Mesothelial cell of epicardium (in vitro differentiated cells): ENCODE measurements around the gene SH3BGR. TPM values are rescaled to one million over a fixed set of nuclear protein-coding genes. Genes with fewer than 3 reads are reported as not detected.

Experiments used
- DNase-seq, 2 experiments: peaks; one replicate each; pipeline ENCODE4 v3.0.0; 2021; ENCODE audit warnings: low spot score in 2 of 2; ENCODE audit not compliant: unreplicated experiment in 2 of 2
- H3K27ac Mint-ChIP-seq: 2 replicates; pipeline ENCODE4 v1.8.0; 2021; ENCODE audit warnings: mixed read lengths
- H3K27me3 Mint-ChIP-seq: 2 replicates; pipeline ENCODE4 v1.8.0; 2021; ENCODE audit warnings: low read depth, mixed read lengths
- H3K36me3 Mint-ChIP-seq: 2 replicates; pipeline ENCODE4 v1.8.0; 2021; ENCODE audit warnings: mixed read lengths
- H3K4me1 Mint-ChIP-seq: 2 replicates; pipeline ENCODE4 v1.8.0; 2021; ENCODE audit warnings: mixed read lengths
- H3K4me3 Mint-ChIP-seq: 2 replicates; pipeline ENCODE4 v1.8.0; 2021; ENCODE audit warnings: mild to moderate bottlenecking, moderate library complexity, mixed read lengths
- H3K9me3 Mint-ChIP-seq: 2 replicates; pipeline ENCODE4 v1.8.0; 2021; ENCODE audit warnings: mixed read lengths
- CTCF ChIP-seq: fragments of 200-600 bp; sonication (generic); IDR thresholded peaks from one replicate; pipeline ENCODE4 v1.5.0; 2021; ENCODE audit warnings: antibody characterized with exemption; ENCODE audit not compliant: unreplicated experiment
- total RNA-seq: library from RNA; stranded (reverse); gene quantifications from 3 replicates; pipeline ENCODE4 v1.2.1, GENCODE V29; 2021

Gene SH3BGR
- total RNA-seq, 1 donor from 2014 or later = 4.6 TPM

- H3K4me3 Mint-ChIP-seq = no peak overlapping the region
Measured at GRCh38 chr21:39525129-39525528, 73.4 kb downstream of the SH3BGR start.

GRCh38 chr21:39525601-39526000 is 73.8 kb downstream of the SH3BGR start:
- H3K4me1 Mint-ChIP-seq = peaks cover 31% of the 10 kb centered on the region
- no peak for DNase-seq
- H3K27me3 Mint-ChIP-seq = no peaks in the 10 kb centered on the region
- H3K9me3 Mint-ChIP-seq = peaks cover 12% of the 10 kb centered on the region
- TF ChIP-seq CTCF = no peak
- no peak overlapping the region for H3K27ac Mint-ChIP-seq
- H3K36me3 Mint-ChIP-seq = no peaks in the 10 kb centered on the region
- no peak overlapping the region for H3K4me3 Mint-ChIP-seq

More at GRCh38 chr21:39525129-39525528, 73.4 kb downstream of the SH3BGR start:
- peaks cover 16% of the 10 kb centered on the region for H3K9me3 Mint-ChIP-seq
- peaks cover 3% of the 10 kb centered on the region for H3K36me3 Mint-ChIP-seq
- TF ChIP-seq CTCF = no peak
- peak overlapping the region; percentile 19 for H3K27ac Mint-ChIP-seq
- H3K4me1 Mint-ChIP-seq = peaks cover 31% of the 10 kb centered on the region
- no peaks in the 10 kb centered on the region for H3K27me3 Mint-ChIP-seq
- no peak for DNase-seq

GRCh38 chr21:39527067-39527595 is 75.4 kb downstream of the SH3BGR start:
- no peak for TF ChIP-seq CTCF
- Mint-ChIP-seq H3K27me3 (no peaks in the 10 kb centered on the region), H3K9me3 (no peaks in the 10 kb centered on the region), H3K4me3 (no peak overlapping the region), H3K4me1 (peaks cover 31% of the 10 kb centered on the region), H3K36me3 (no peaks in the 10 kb centered on the region), H3K27ac (no peak overlapping the region)
- DNase-seq = no peak

GRCh38 chr21:39527664-39528381 is 76.1 kb downstream of the SH3BGR start:
- TF ChIP-seq CTCF = no peak
- Mint-ChIP-seq H3K4me1 (peaks cover 31% of the 10 kb centered on the region), H3K27ac (peak overlapping the region; percentile 5), H3K36me3 (no peaks in the 10 kb centered on the region), H3K27me3 (no peaks in the 10 kb centered on the region), H3K9me3 (no peaks in the 10 kb centered on the region), H3K4me3 (no peak overlapping the region)
- no peak for DNase-seq

GRCh38 chr21:39529026-39529425 is 77.3 kb downstream of the SH3BGR start:
- Mint-ChIP-seq H3K4me3 (no peak overlapping the region), H3K9me3 (no peaks in the 10 kb centered on the region), H3K4me1 (peaks cover 23% of the 10 kb centered on the region), H3K36me3 (no peaks in the 10 kb centered on the region), H3K27me3 (no peaks in the 10 kb centered on the region), H3K27ac (no peak overlapping the region)
- DNase-seq = no peak
- no peak for TF ChIP-seq CTCF
